GM13976 (cell line): Measurements from ENCODE around the gene RAB27A.
"Not testable (repeated sequence)": the region's sequence is repeated elsewhere in the genome, so short reads cannot be mapped to it uniquely, and the experiment has no call there.

ENCODE experiments used
- DNase-seq: peaks from one replicate; pipeline ENCODE4 v3.0.0; 2012; ENCODE audit warnings: low spot score
- CTCF ChIP-seq: IDR thresholded peaks from 2 replicates; pipeline ENCODE4 v1.5.1; 2012; ENCODE audit warnings: borderline replicate concordance, mild to moderate bottlenecking; ENCODE audit not compliant: insufficient read depth; ENCODE audit errors: extremely low read depth, missing control alignments, control extremely low read depth
- in situ Hi-C: fragments of 300-500 bp; cut with MboI; formaldehyde crosslinking; loops from one replicate; pipeline ENCODE4 v1.12.0; 2022; ENCODE audit warnings: low sequenced_read_pairs, mixed read lengths, inconsistent platforms; ENCODE audit not compliant: unreplicated experiment

RAB27A gene

DNA sequence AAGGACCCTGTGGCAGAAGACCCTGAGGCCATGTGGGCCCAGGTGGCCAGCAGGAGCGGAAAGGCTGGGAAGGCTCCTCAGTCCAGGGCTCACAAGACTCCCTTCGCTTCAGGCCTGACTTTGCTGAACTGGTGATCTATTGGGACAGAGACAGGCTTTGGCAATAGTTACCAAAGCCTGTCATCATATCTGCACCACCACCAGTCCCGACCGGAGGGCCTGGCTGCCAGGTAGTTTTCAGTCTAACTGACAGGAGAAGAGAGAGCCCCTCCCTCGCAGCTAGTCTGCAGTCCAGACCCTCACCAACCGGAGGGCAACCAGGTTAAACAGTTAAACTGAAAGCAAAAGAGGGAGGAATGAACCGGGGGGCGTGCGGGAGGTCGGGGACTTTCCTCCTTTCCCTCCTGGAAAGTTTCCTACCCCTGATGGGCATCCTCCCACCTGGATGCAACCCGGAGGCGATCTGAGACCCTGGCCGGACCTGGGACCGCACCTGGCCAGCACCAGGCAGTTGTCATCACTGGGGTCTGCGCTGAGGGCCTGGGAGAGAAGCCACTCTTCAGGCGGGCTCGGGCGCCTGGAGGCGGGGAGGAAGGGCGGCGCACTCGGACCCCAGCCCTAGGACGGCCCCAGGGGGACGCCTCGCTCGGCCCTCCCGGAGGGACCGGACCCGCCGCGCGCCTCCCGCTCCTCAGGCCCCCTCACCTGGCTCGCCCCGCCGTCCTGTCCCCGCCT, 435 bp downstream of the RAB27A start:
- in situ Hi-C loops, result no loop called here
- peak; percentile 34 for DNase-seq

GRCh38 chr15:55288006-55288717, 1.5 kb downstream of the RAB27A start:
- in situ Hi-C loops, result no loop called here
- no peak for TF ChIP-seq CTCF

More for the DNA sequence above, 435 bp downstream of the RAB27A start:
- no peak for TF ChIP-seq CTCF

DNA sequence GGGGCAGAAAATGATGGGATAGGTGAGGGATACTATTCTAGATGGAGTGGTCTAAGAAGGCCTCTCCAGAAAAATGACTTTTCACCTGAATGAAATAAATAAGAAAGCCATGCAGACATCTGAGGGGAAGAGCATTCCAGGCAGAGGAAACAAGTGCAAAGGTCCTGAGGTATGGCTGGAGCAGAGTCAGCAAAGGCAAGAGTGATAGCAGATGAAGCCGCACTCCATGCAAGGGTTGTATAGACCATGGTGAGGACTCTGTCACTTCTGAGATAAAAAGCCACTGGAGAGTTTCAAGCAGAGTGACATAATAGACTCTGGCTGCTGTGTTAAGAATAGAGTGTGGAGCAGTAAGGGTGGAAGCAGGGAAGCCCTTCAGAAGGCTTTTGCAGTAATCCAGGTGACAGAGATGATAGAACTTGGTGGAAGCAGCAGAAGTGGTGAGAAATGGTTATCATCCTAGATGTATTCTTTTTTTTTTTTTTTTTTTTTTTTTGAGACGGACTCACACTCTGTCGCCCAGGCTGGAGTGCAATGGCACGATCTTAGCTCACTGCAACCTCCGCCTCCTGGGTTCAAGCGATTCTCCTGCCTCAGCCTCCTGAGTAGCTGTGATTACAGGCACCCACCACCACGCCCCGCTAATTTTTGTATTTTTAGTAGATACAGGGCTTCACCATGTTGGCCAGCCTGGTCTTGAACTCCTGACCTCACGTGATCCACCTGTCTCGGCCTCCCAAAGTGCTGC, 3.0 kb downstream of the RAB27A start:
- in situ Hi-C loops, result not testable (repeated sequence)

More at GRCh38 chr15:55288006-55288717, 1.5 kb downstream of the RAB27A start:
- no peak for DNase-seq

GRCh38 chr15:55284426-55284825, 5.2 kb downstream of the RAB27A start:
- no peak for TF ChIP-seq CTCF
- in situ Hi-C loops, result no loop called here
- no peak for DNase-seq

More for the DNA sequence above, 3.0 kb downstream of the RAB27A start:
- not testable (repeated sequence) for DNase-seq

GRCh38 chr15:55283379-55284147, 6.0 kb downstream of the RAB27A start:
- in situ Hi-C loops, result no loop called here
- DNase-seq, result no peak
- TF ChIP-seq CTCF, result no peak

DNA sequence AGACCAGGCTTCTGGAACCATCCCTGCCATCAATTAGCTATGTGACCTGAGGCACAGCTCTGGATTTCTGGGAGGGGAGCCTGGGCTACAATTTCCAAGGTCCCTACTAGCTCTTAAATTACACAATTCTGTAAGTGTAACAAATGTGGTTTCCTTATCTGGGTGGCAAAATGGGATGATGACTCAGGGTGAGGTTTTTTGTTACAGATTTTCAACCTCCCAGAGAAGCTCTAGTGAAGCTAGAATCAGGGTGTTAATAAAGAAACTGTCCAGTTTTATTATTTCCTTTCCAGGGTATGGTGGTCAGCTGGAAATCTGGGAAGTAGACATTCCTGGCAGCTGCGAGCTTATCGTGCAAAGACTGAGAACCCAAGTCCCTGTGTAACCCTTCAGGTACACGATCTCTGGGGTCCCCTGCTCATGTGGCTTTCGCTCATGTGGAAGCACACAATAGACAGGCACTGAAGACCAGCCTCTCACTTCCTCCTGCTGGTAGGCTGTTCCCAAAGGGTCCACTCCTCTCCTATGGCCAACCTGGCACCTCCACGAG, 7.3 kb downstream of the RAB27A start:
- DNase-seq, result no peak
- no peak for TF ChIP-seq CTCF
- in situ Hi-C loops, result no loop called here
